HL-60 (cell line): ENCODE data around the gene SYTL3.

Source experiments
- GABPA ChIP-seq: IDR thresholded peaks from 2 replicates; pipeline ENCODE4 v1.6.1; 2012; ENCODE audit warnings: low read depth
- SPI1 ChIP-seq: IDR thresholded peaks from 2 replicates; pipeline ENCODE4 v1.6.1; 2012; ENCODE audit warnings: low read depth, mild to moderate bottlenecking, borderline replicate concordance
- TF ChIP-seq, protein P1 (sequence below): IDR thresholded peaks from one replicate; pipeline ENCODE4 v1.5.1; 2011; ENCODE audit warnings: low read length, control low read depth, inconsistent platforms; ENCODE audit not compliant: insufficient read depth
- TF ChIP-seq, protein P2 (sequence below): IDR thresholded peaks from 2 replicates; pipeline ENCODE4 v1.6.1; 2012; ENCODE audit warnings: low read depth; ENCODE audit not compliant: insufficient replicate concordance

DNA sequence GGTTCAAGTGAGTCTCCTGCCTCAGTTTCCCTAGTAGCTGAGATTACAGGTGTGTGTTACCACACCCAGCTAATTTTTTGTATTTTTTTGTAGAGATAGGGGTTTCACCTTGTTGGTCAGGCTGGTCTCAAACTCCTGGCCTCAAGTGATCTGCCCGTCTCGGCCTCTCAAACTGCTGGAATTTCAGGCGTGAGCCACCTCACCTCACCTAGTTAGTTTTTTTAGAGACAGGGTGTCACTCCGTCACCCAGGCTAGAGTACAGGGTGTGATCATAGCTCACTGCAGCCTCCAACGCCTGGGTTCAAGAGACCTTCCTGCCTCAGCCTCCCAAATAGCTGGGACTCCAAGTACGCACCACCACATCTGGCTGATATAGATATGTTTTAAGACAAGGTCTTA, 22.9 kb downstream of the SYTL3 start:
- TF ChIP-seq, protein P1, sequence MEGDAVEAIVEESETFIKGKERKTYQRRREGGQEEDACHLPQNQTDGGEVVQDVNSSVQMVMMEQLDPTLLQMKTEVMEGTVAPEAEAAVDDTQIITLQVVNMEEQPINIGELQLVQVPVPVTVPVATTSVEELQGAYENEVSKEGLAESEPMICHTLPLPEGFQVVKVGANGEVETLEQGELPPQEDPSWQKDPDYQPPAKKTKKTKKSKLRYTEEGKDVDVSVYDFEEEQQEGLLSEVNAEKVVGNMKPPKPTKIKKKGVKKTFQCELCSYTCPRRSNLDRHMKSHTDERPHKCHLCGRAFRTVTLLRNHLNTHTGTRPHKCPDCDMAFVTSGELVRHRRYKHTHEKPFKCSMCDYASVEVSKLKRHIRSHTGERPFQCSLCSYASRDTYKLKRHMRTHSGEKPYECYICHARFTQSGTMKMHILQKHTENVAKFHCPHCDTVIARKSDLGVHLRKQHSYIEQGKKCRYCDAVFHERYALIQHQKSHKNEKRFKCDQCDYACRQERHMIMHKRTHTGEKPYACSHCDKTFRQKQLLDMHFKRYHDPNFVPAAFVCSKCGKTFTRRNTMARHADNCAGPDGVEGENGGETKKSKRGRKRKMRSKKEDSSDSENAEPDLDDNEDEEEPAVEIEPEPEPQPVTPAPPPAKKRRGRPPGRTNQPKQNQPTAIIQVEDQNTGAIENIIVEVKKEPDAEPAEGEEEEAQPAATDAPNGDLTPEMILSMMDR = no peak
- no peak for TF ChIP-seq GABPA
- TF ChIP-seq SPI1 = no peak
- TF ChIP-seq, protein P2, sequence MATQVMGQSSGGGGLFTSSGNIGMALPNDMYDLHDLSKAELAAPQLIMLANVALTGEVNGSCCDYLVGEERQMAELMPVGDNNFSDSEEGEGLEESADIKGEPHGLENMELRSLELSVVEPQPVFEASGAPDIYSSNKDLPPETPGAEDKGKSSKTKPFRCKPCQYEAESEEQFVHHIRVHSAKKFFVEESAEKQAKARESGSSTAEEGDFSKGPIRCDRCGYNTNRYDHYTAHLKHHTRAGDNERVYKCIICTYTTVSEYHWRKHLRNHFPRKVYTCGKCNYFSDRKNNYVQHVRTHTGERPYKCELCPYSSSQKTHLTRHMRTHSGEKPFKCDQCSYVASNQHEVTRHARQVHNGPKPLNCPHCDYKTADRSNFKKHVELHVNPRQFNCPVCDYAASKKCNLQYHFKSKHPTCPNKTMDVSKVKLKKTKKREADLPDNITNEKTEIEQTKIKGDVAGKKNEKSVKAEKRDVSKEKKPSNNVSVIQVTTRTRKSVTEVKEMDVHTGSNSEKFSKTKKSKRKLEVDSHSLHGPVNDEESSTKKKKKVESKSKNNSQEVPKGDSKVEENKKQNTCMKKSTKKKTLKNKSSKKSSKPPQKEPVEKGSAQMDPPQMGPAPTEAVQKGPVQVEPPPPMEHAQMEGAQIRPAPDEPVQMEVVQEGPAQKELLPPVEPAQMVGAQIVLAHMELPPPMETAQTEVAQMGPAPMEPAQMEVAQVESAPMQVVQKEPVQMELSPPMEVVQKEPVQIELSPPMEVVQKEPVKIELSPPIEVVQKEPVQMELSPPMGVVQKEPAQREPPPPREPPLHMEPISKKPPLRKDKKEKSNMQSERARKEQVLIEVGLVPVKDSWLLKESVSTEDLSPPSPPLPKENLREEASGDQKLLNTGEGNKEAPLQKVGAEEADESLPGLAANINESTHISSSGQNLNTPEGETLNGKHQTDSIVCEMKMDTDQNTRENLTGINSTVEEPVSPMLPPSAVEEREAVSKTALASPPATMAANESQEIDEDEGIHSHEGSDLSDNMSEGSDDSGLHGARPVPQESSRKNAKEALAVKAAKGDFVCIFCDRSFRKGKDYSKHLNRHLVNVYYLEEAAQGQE = no peak
